ENCODE measurements around the gene DLG2.
"Not testable (repeated sequence)": the region's sequence is repeated elsewhere in the genome, so short reads cannot be mapped to it uniquely, and the experiment has no call there.

The DLG2 gene

DNA sequence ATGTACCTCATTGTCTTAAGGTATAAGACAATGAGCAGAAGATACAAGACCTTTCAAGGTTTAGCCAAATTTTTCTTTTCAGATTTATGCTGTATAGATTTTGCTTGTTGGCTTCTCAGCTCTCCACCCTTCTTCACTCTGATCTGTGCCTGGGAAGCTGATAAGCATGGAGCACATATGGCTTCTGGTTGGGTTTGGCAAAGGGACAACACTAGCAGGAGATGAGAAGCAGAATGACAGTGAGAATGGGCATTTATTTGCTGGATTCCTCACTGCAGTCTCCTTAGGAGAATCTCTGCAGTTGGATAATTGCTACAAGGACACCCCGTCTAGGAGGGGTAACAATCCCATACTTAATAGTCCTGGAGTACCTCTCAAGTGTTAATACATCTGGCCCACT lies 1866.2 kb downstream of the DLG2 start:
- Mint-ChIP-seq H3K27me3 (no peaks in the 10 kb centered on the region), H3K9me3 (no peaks in the 10 kb centered on the region), H3K36me3 (no peaks in the 10 kb centered on the region), H3K4me1 (no peaks in the 10 kb centered on the region), H3K27ac (no peak overlapping the region), H3K4me3 (no peak overlapping the region)

DNA sequence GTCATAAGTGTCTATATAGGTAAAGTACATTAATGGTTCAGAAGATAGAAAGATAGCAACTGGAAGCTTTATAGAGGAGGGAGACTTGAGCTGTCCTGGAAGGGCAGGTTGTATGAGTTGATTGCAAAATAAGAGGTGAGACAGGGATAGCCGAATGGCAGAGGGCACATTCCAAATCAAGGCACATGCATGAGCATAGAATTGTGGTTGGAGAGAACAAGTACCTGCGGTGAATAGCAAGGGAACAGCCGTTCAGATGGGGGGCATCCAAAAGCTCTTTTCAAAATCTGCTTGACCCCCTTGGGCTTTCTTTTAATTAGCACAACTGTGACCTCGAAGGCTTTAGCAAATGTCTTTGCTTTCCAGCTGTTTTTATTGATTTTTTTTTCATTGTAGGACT lies 1868.0 kb downstream of the DLG2 start:
- Mint-ChIP-seq H3K4me3 (no peak overlapping the region), H3K27me3 (peaks cover 2% of the 10 kb centered on the region), H3K27ac (no peak overlapping the region), H3K4me1 (no peaks in the 10 kb centered on the region), H3K36me3 (no peaks in the 10 kb centered on the region), H3K9me3 (no peaks in the 10 kb centered on the region)

DNA sequence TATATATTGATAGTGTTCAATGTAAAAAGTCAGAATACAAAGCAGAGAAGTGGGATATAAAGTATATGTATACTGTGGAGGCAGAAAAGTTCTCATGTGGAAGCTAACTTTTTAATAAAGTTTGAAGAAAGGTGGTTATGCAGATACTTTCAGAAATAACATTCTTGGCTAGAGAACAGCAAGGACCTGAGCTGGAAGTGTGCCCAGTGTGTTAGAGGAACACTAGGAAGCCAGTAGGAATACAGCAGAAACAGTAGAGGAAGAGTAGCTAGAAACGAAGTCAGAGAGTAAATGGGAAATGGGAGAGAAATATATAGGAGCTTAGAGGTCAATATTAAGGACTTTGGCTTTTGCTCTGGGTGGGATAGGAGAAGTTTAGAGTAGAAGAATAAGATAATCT lies 1876.1 kb downstream of the DLG2 start:
- Mint-ChIP-seq H3K9me3 (no peaks in the 10 kb centered on the region), H3K27me3 (peaks cover 14% of the 10 kb centered on the region), H3K4me3 (no peak overlapping the region), H3K27ac (no peak overlapping the region), H3K36me3 (no peaks in the 10 kb centered on the region), H3K4me1 (no peaks in the 10 kb centered on the region)

DNA sequence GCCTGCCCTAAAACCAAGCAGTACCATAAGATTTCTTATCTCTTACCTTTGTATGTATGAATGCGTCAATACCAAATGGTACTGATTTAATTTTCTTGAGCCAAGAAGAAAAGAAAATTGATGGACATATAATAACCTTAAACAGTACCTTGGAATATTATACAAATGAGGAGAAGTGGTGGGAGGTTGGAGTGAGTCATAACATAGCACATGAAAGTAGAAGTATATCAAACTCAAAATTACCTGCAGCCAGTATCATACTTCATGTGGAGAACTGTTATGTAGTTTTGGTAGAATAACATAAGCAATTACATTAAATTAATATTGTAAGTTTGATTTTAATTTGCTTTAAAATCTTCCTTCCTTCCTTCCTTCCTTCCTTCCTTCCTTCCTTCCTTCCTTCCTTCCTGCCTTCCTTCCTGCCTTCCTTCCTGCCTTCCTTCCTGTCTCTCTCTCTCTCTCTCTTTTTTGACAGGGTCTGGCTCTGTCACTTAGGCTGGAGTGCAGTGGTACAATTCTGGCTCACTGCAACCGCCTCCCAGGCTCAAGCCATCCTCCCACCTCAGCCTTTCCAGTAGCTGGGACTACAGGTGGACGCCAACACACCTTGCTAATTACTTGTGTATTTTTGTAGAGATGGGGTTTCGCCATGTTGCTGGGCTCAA lies 1880.1 kb downstream of the DLG2 start:
- no peak overlapping the region for H3K27ac Mint-ChIP-seq
- no peaks in the 10 kb centered on the region for H3K4me1 Mint-ChIP-seq
- peaks cover 6% of the 10 kb centered on the region for H3K9me3 Mint-ChIP-seq
- H3K27me3 Mint-ChIP-seq, result peaks cover 13% of the 10 kb centered on the region
- H3K4me3 Mint-ChIP-seq, result no peak overlapping the region
- H3K36me3 Mint-ChIP-seq, result no peaks in the 10 kb centered on the region

DNA sequence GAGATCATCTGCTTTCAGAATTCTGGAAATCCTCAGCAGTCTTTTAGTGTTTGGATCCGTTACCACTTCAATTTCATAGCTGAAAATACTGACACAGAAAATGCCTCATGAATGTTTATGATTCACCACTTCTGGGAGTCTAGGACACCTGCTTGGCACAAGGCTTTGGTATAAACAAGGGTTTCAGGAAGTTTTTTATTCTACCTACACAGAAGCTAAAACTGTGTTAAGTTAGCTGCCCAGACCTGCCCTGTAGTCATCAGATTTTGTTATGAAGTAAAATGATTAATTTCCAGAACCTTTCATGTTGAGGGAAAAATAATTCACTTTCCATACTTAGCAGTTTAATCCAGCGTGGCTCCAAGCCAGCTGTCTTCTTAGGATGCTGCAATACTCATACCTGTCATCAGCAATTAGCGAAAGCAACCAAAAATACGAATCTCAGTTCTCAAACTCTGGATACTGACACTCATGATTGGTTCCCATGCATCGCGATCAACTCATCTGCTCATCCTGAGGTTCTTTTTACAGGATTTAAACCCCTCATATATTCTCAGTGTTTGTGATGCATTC lies 1882.4 kb downstream of the DLG2 start:
- no peak overlapping the region for H3K4me3 Mint-ChIP-seq
- no peaks in the 10 kb centered on the region for H3K4me1 Mint-ChIP-seq
- H3K36me3 Mint-ChIP-seq, result no peaks in the 10 kb centered on the region
- H3K9me3 Mint-ChIP-seq, result peaks cover 6% of the 10 kb centered on the region
- peaks cover 8% of the 10 kb centered on the region for H3K27me3 Mint-ChIP-seq
- no peak overlapping the region for H3K27ac Mint-ChIP-seq

DNA sequence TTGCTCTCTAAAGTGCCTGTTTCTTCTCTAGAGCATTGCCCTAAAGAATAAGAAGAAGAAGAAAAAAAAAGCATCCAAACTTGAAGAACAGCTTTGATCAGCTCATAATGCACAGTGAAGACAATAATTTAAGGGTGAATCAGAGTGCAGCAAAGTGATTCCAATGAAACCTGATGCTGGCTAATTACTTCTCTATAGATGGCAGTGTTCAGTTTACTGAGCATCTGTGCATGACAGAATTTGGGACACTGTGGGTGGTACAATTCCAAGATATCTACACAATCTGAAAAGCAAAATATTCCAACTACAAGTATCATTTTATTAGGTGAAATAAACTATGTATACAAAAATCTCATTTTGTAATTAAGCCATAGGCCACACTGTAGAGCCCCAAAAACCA lies 1890.5 kb downstream of the DLG2 start:
- H3K4me1 Mint-ChIP-seq, result no peaks in the 10 kb centered on the region
- H3K27ac Mint-ChIP-seq, result no peak overlapping the region
- H3K4me3 Mint-ChIP-seq, result no peak overlapping the region
- peaks cover 3% of the 10 kb centered on the region for H3K27me3 Mint-ChIP-seq
- no peaks in the 10 kb centered on the region for H3K9me3 Mint-ChIP-seq
- H3K36me3 Mint-ChIP-seq, result no peaks in the 10 kb centered on the region

DNA sequence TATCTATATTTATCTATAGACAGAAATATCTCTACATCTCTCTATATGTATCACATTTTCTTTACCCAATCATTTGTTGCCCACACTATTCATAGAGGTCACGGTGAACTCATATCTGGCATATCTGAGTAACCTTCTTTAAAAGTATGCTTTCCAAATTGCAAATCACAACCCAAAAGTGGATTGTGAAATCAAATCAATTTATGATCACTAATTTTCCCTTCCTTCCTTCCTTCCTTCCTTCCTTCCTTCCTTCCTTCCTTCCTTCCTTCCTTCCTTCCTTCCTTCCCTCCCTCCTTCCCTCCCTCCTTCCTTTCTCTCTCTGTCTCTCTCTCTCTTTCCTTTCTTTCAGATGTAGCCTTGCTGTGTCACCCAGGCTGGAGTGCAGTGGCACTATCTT lies 1893.0 kb downstream of the DLG2 start:
- Mint-ChIP-seq H3K36me3 (no peaks in the 10 kb centered on the region), H3K4me3 (no peak overlapping the region), H3K27ac (no peak overlapping the region), H3K27me3 (peaks cover 3% of the 10 kb centered on the region), H3K9me3 (no peaks in the 10 kb centered on the region), H3K4me1 (no peaks in the 10 kb centered on the region)

DNA sequence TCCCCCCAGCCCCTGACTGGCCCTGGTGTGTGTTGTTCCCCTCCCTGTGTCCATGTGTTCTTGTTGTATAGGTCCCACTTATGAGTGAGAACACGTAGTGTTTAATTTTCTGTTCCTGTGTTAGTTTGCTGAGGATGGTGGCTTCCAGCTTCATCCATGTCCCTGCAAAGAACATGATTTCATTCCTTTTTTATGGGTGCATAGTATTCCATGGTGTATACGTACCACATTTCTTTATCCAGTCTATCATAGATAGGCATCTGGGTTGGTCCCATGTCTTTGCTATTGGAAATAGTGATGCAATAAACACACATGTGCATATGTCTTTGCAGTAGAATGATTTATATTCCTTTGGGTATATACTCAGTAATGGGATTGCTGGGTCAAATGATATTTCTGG lies 1895.9 kb downstream of the DLG2 start:
- not testable (repeated sequence) for H3K27ac Mint-ChIP-seq, H3K4me1 Mint-ChIP-seq, H3K36me3 Mint-ChIP-seq, H3K27me3 Mint-ChIP-seq, H3K4me3 Mint-ChIP-seq, H3K9me3 Mint-ChIP-seq

DNA sequence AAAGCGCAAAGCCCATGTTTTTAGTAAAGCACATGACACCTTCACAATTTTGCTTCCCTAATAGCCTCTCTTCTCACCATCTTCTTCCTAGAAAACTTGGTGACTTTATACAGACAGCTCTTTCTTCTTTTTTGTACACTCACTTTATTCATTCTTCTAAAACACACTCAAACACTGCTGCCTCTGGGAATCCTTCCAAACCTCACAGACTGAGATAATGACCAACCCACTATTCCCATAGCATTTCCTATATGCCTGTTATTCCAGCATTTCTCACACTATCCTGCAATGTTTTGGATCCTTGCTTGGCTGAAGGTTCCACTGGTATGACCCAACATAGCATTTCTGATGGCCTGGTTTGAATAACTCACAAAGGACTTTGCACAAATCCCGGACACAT lies 1898.9 kb downstream of the DLG2 start:
- Mint-ChIP-seq H3K27me3 (peaks cover 12% of the 10 kb centered on the region), H3K4me3 (no peak overlapping the region), H3K27ac (no peak overlapping the region), H3K9me3 (no peaks in the 10 kb centered on the region), H3K4me1 (peaks cover 3% of the 10 kb centered on the region), H3K36me3 (no peaks in the 10 kb centered on the region)

DNA sequence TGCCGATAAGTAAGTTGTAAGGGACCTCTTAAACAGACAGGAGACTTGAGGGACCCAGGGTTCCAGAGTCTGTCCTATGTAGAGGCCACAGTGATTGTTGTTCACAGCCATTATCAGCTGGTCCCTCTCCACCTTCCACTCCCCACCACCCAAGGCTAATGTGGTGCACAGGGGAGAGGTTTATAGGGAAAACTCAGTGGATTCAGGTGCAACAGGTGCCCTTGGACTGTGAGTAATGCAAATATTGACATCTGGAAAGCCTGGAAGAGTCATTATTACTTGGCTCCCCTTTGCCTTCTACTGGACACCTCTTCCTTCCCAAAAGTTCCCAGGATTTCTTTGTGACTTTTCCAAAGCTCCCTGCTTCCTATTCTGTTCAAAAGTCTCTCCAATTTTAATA lies 1899.9 kb downstream of the DLG2 start:
- peaks cover 13% of the 10 kb centered on the region for H3K27me3 Mint-ChIP-seq
- peaks cover 3% of the 10 kb centered on the region for H3K4me1 Mint-ChIP-seq
- no peak overlapping the region for H3K27ac Mint-ChIP-seq
- no peak overlapping the region for H3K4me3 Mint-ChIP-seq
- H3K36me3 Mint-ChIP-seq, result no peaks in the 10 kb centered on the region
- no peaks in the 10 kb centered on the region for H3K9me3 Mint-ChIP-seq

DNA sequence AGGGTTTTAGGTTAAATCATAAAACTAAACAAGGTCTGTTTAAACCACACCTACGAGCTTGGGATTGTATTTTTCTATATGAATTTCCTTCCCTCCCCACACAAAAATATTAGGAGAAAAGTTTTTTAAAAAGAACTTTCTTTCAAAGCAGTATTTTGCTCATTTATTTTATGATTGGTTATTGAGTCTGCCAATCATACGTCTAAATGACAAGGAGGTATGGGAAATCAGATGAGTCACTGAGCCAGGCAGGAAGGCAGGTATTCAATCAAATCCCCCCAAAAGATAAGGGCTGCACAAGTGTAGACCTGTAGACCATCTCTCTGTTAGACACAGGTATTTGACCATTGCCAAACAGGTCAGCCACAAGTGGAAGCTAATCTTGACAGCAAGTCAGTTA lies 1900.8 kb downstream of the DLG2 start:
- H3K4me3 Mint-ChIP-seq, result no peak overlapping the region
- no peaks in the 10 kb centered on the region for H3K9me3 Mint-ChIP-seq

DNA sequence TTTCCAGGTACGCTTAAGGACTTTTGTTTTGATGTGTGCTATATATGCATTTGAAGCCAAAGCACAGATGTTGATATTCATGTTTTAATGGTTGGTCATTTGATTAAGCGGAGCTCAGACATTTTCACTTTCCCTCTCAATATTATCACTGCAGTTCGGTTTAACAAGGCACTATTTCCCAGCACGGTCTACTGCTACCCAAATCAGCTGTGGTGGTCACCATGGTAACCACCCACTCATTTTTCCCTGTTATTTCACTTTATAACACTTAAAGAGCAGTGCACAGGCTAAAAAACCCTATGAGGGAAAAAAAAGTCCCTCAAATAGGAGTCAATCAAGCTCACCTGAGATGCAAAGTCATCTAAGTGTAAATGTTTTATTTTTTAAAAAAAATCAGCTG lies 1901.4 kb downstream of the DLG2 start:
- H3K9me3 Mint-ChIP-seq, result no peaks in the 10 kb centered on the region
- H3K4me3 Mint-ChIP-seq, result no peak overlapping the region
- H3K27me3 Mint-ChIP-seq, result peaks cover 12% of the 10 kb centered on the region
- H3K4me1 Mint-ChIP-seq, result peaks cover 3% of the 10 kb centered on the region
- no peak overlapping the region for H3K27ac Mint-ChIP-seq
- no peaks in the 10 kb centered on the region for H3K36me3 Mint-ChIP-seq

More for the DNA sequence above, 1900.8 kb downstream of the DLG2 start:
- Mint-ChIP-seq H3K36me3 (no peaks in the 10 kb centered on the region), H3K27ac (no peak overlapping the region), H3K4me1 (peaks cover 3% of the 10 kb centered on the region), H3K27me3 (peaks cover 13% of the 10 kb centered on the region)

DNA sequence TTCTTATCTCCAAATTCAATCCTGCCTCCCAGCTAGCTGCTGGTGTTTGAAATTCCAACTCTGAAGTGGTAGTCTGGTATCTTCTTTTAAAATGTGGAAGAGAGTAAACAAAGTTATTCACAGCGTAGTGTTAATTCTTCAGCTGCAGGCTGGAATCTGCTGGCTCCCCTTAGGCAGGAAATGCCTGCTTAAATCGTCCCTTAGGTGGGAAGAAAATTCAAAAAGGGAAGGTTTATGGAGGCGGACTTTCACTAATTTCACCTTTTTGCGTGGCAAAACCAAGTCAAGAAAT lies 1901.9 kb downstream of the DLG2 start:
- no peaks in the 10 kb centered on the region for H3K9me3 Mint-ChIP-seq
- no peak overlapping the region for H3K27ac Mint-ChIP-seq

DNA sequence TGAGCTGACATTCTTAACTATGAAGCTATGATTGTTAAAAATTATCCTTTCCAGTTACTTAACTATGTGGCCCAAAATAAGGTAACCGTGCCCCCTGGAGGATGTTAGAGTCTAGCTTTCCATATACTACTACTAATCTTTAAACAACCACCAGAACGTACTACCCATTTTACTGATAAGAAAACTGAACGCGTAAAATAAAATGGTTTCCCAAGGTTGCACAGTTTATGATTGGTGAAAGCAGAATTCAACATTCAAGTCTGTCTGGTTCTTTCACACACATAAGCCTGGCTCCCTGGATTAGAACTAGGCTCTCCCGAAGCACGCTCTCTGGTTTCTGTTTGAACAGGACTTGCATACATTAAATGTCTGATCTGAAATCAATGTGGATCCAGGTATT lies 1903.1 kb downstream of the DLG2 start:
- Mint-ChIP-seq H3K27ac (no peak overlapping the region), H3K4me1 (peaks cover 3% of the 10 kb centered on the region), H3K4me3 (peak overlapping the region; percentile 16), H3K9me3 (no peaks in the 10 kb centered on the region), H3K36me3 (no peaks in the 10 kb centered on the region), H3K27me3 (peaks cover 14% of the 10 kb centered on the region)

More for the DNA sequence above, 1901.9 kb downstream of the DLG2 start:
- peaks cover 3% of the 10 kb centered on the region for H3K4me1 Mint-ChIP-seq
- H3K36me3 Mint-ChIP-seq, result no peaks in the 10 kb centered on the region
- H3K4me3 Mint-ChIP-seq, result no peak overlapping the region
- peaks cover 12% of the 10 kb centered on the region for H3K27me3 Mint-ChIP-seq

DNA sequence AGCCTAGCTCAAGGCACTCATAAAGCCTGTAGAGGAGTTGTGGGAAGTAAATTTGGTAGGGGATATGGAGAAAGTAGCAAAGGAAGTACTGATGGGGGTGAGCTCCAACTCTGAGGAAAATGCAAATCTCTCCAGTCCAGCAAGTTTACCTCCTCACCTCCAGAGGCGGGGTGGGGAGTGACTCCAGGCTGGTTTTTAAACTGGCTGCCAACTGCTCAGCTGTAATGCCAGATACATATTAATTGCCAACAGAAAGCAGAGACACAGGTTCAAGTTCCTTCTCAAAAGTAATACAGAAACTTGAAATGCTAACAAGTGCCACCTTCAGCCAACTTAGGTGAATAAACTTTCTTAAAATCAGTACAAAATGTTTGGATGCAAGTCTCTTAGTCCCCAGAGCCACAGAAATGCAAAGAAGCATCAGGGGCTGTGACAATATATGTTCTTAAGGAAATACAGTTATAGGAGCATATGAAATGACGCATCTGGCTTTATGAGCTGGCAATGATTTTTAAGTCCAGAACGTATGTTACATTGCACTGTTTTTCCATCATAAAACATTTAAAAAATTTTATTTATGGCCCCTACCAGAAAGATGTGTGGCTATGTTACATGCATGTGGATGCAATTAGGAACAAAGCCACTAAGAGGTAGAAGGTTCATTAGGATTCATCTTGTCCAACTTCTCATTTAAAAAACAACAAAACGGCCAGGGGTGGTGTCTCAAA lies 1904.6 kb downstream of the DLG2 start:
- Mint-ChIP-seq H3K27me3 (peaks cover 10% of the 10 kb centered on the region), H3K4me1 (peaks cover 3% of the 10 kb centered on the region), H3K4me3 (no peak overlapping the region), H3K9me3 (no peaks in the 10 kb centered on the region), H3K36me3 (no peaks in the 10 kb centered on the region), H3K27ac (no peak overlapping the region)

DNA sequence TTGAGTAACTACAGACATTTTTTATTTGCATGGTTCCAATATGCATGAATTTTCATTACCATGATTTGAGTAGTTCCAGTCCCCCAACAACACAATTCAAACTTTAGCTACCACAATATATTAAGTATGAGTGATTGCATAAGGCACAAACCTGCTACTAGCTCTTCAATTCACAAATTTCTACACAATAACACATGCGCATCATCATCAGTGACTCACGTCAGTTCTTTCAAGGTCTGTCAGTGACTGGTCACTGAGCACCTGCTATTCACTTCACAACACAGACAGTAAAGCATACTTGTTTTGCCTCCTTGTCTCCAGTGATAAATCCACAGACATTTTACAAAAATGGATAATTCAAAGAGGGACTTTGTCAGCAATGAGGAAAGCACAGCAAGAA lies 1905.9 kb downstream of the DLG2 start:
- no peak overlapping the region for H3K4me3 Mint-ChIP-seq
- peaks cover 3% of the 10 kb centered on the region for H3K4me1 Mint-ChIP-seq

More for the DNA sequence above, 1905.9 kb downstream of the DLG2 start:
- no peaks in the 10 kb centered on the region for H3K9me3 Mint-ChIP-seq
- H3K27me3 Mint-ChIP-seq, result peaks cover 8% of the 10 kb centered on the region
- no peak overlapping the region for H3K27ac Mint-ChIP-seq
- H3K36me3 Mint-ChIP-seq, result no peaks in the 10 kb centered on the region

All from activated naive CD4-positive, alpha-beta T cell treated with anti-CD3 and anti-CD28 coated beads, Interleukin-2, amount 50 U/mL, for 24 hours (primary cell).